ENCODE data around the gene ADARB2. TPM values are rescaled to one million over a fixed set of nuclear protein-coding genes. Genes with fewer than 3 reads are reported as not detected.

ADARB2 gene
- total RNA-seq, 3 donors from 2014 or later, result 0.31 to 4.2 TPM; not detected in 1

GRCh38 chr10:1473874-1474273 lies 263.5 kb downstream of the ADARB2 start:
- H3K4me1 ChIP-seq (ENCODE audit: low read depth), result no peaks in the 10 kb centered on the region
- no peak for TF ChIP-seq CTCF (IDR thresholded peaks at IDR 0.05)
- intact Hi-C loops (cut with DNase I, micrococcal nuclease), result no loop called here
- no peak overlapping the region for H3K4me3 ChIP-seq
- DNase-seq (no peak), ATAC-seq (no peak)
- H3K36me3 ChIP-seq (ENCODE audit: low read depth), result no peaks in the 10 kb centered on the region
- H3K9me3 ChIP-seq, result no peaks in the 10 kb centered on the region

- no peaks in the 10 kb centered on the region for H3K36me3 ChIP-seq (ENCODE audit: low read depth)
- no peaks in the 10 kb centered on the region for H3K4me1 ChIP-seq (ENCODE audit: low read depth)
- H3K9me3 ChIP-seq, result no peaks in the 10 kb centered on the region
- DNase-seq (peak in 1 of 3 donors; percentile 33), ATAC-seq (no peak)
- no peak for TF ChIP-seq CTCF (IDR thresholded peaks at IDR 0.05)
- intact Hi-C loops (cut with DNase I, micrococcal nuclease), result no loop called here
- H3K4me3 ChIP-seq, result no peak overlapping the region
These were observed 265.0 kb downstream of the ADARB2 start for GRCh38 chr10:1472178-1472958.

- H3K4me3 ChIP-seq, result no peak overlapping the region
- no peaks in the 10 kb centered on the region for H3K4me1 ChIP-seq (ENCODE audit: low read depth)
- ATAC-seq (no peak), DNase-seq (no peak)
- intact Hi-C loops (cut with DNase I, micrococcal nuclease), result no loop called here
- no peaks in the 10 kb centered on the region for H3K36me3 ChIP-seq (ENCODE audit: low read depth)
- no peaks in the 10 kb centered on the region for H3K9me3 ChIP-seq
- TF ChIP-seq CTCF (IDR thresholded peaks at IDR 0.05), result no peak
These were observed 268.5 kb downstream of the ADARB2 start for GRCh38 chr10:1468811-1469210.

- TF ChIP-seq CTCF (IDR thresholded peaks at IDR 0.05), result no peak
- intact Hi-C loops (cut with DNase I, micrococcal nuclease), result no loop called here
- Histone ChIP-seq H3K4me3 (no peak overlapping the region), H3K4me1 (ENCODE audit: low read depth) (no peaks in the 10 kb centered on the region), H3K36me3 (ENCODE audit: low read depth) (no peaks in the 10 kb centered on the region), H3K9me3 (no peaks in the 10 kb centered on the region)
- DNase-seq, result no peak
- peak; percentile 27 for ATAC-seq
These were observed 269.8 kb downstream of the ADARB2 start for GRCh38 chr10:1467334-1468076.

- H3K9me3 ChIP-seq, result no peaks in the 10 kb centered on the region
- no peaks in the 10 kb centered on the region for H3K4me1 ChIP-seq (ENCODE audit: low read depth)
- H3K4me3 ChIP-seq, result no peak overlapping the region
- no peaks in the 10 kb centered on the region for H3K36me3 ChIP-seq (ENCODE audit: low read depth)
- no peak for TF ChIP-seq CTCF (IDR thresholded peaks at IDR 0.05)
- DNase-seq (peak in 1 of 3 donors; percentile 34), ATAC-seq (no peak)
- intact Hi-C loops (cut with DNase I, micrococcal nuclease), result no loop called here
These were observed 271.1 kb downstream of the ADARB2 start for GRCh38 chr10:1465993-1466764.
